Heart left ventricle (tissue), 13 donors: Measurements from ENCODE around the gene KCNJ18.
"Not testable (repeated sequence)": the region's sequence is repeated elsewhere in the genome, so short reads cannot be mapped to it uniquely, and the experiment has no call there.

Experiments
- POLR2A ChIP-seq, 2 donors: fragments of 450-650 bp; IDR thresholded peaks; one replicate each; pipeline ENCODE4 v1.6.1; 2017; ENCODE audit warnings: antibody characterized with exemption in 2 of 2, mild to moderate bottlenecking in 2 of 2, moderate library complexity in 2 of 2
- TF ChIP-seq, protein P1 (sequence below), 12 donors: fragments of 200-600 bp; sonication (generic) in 4 of 12; IDR thresholded peaks; one replicate each; pipeline versions ENCODE4 v1.5.0 to v1.8.0; 2018 to 2022; ENCODE audit warnings: antibody characterized with exemption in 12 of 12, mild to moderate bottlenecking in 5 of 12
- donor health status: ischemic (EF 13 %, LVEDD 7.1; RV severe dilation, severe dysfunction).
- donor health status: DM: no; HTN: yes; CAD: no.
- donor health status: DM: no; HTN: no; CAD: no.
- donor health status: ischemic (EF 25% LVEDD 6.9; RV normal size, moderate dysfunction).
- donor health status: ischemic (EF 25% LVEDD 5.7; RV mildly dilated, moderate dysfunction).
- donor health status: ischemic (EF 35%, LVEDD 5.7; RV mildly dilated, moderate dysfunction).
- donor health status: nonischemic (EF 11% LVEDD 7.7; RV severe dilation, severe dysfunction).
- donor health status: DM: yes; HTN: yes; CAD: no.
- donor health status: PGD.
- donor health status: ischemic (EF 29% LVEDD 5.4; RV normal size, mild dysfunction).
- donor health status: nonischemic (EF 23%, LVEDD 6.1; RV moderate dilation, normal function).

DNA sequence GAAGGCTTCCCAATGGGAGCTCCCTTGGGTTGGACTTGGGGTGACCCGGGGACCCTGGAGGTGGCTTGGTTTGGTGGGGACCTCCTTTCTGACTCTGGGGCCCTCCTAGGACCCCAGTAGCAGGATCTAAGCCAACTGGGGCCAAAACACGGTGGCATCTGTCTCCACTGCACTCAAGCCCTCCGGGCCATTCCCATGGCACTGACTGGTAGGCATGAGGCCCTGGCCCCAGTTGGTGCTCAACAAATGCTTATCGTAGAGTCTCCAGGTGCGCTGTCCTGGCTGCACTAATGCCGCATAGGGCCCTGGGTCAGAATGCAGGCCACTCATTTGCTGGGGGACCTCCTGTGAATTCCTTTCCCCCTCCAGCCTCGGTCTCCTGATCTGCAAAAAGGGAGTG is 14.2 kb downstream of the KCNJ18 start:
- TF ChIP-seq, protein P1, sequence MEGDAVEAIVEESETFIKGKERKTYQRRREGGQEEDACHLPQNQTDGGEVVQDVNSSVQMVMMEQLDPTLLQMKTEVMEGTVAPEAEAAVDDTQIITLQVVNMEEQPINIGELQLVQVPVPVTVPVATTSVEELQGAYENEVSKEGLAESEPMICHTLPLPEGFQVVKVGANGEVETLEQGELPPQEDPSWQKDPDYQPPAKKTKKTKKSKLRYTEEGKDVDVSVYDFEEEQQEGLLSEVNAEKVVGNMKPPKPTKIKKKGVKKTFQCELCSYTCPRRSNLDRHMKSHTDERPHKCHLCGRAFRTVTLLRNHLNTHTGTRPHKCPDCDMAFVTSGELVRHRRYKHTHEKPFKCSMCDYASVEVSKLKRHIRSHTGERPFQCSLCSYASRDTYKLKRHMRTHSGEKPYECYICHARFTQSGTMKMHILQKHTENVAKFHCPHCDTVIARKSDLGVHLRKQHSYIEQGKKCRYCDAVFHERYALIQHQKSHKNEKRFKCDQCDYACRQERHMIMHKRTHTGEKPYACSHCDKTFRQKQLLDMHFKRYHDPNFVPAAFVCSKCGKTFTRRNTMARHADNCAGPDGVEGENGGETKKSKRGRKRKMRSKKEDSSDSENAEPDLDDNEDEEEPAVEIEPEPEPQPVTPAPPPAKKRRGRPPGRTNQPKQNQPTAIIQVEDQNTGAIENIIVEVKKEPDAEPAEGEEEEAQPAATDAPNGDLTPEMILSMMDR (IDR thresholded peaks at IDR 0.05), result not testable (repeated sequence)
- not testable (repeated sequence) for TF ChIP-seq POLR2A (IDR thresholded peaks at IDR 0.05)
